HepG2 (cell line): ENCODE measurements around the gene METTL26. TPM values are rescaled to one million over a fixed set of nuclear protein-coding genes. Genes with fewer than 3 reads are reported as not detected.

Experiments
- EZH2 ChIP-seq: conservative IDR thresholded peaks from 2 replicates; pipeline ENCODE4 v1.6.1; 2012; ENCODE audit warnings: mild to moderate bottlenecking, low read depth, low read length, moderate library complexity
- GFI1 ChIP-seq: sonication (generic); formaldehyde crosslinking; IDR thresholded peaks from 2 replicates; pipeline ENCODE4 v1.5.0; 2020; ENCODE audit warnings: missing genetic modification reagents, mild to moderate bottlenecking, borderline replicate concordance
- GLI4 ChIP-seq: sonication (generic); formaldehyde crosslinking; IDR thresholded peaks from 2 replicates; pipeline ENCODE4 v1.5.1; 2020; ENCODE audit warnings: missing genetic modification reagents, mild to moderate bottlenecking, moderate library complexity, borderline replicate concordance
- IRF9 ChIP-seq: sonication (generic); formaldehyde crosslinking; IDR thresholded peaks from 2 replicates; pipeline ENCODE4 v1.8.0; 2022; ENCODE audit warnings: missing genetic modification reagents, mild to moderate bottlenecking, borderline replicate concordance
- NFKBIZ ChIP-seq: IDR thresholded peaks from 2 replicates; pipeline ENCODE4 v1.6.1; 2018; ENCODE audit warnings: missing genetic modification reagents, missing compliant biosample characterization
- PAXIP1 ChIP-seq: sonication (generic); formaldehyde crosslinking; conservative IDR thresholded peaks from 2 replicates; pipeline ENCODE4 v1.4.0; 2020; ENCODE audit warnings: mild to moderate bottlenecking, missing genetic modification reagents, moderate library complexity
- SNAI1 ChIP-seq: sonication (generic); formaldehyde crosslinking; IDR thresholded peaks from 2 replicates; pipeline ENCODE4 v1.5.0; 2020; ENCODE audit warnings: mild to moderate bottlenecking, missing genetic modification reagents, borderline replicate concordance
- ZNF24 ChIP-seq: fragments of 450-650 bp; IDR thresholded peaks from 2 replicates; pipeline ENCODE4 v1.6.1; 2017; ENCODE audit warnings: antibody characterized with exemption, mild to moderate bottlenecking
- ZNF496 ChIP-seq: sonication (generic); formaldehyde crosslinking; IDR thresholded peaks from 2 replicates; pipeline ENCODE4 v1.8.1; 2023; ENCODE audit warnings: mild to moderate bottlenecking, moderate library complexity, missing genetic modification reagents; ENCODE audit not compliant: insufficient replicate concordance
- polyA plus RNA-seq, 8 experiments: library from polyadenylated mRNA; depleted of rRNA in 3 of 8; stranded (reverse) in 7 of 8; unstranded in 1 of 8; fragments of >200 nt; fragmentation: Illumina TruSeq in 4 of 8; extraction: Trizol in 4 of 8; gene quantifications; 2 replicates each; pipeline versions ENCODE4 v1.2.1 to v1.2.3, GENCODE V29; 2011 to 2016; ENCODE audit warnings: low read depth in 4 of 8, missing spikeins in 1 of 8, mixed read lengths in 1 of 8; ENCODE audit not compliant: insufficient read depth in 1 of 8
- total RNA-seq, 5 experiments: library from RNA; depleted of rRNA; stranded (reverse); fragments of >200 nt; fragmentation: Illumina TruSeq; extraction: Trizol; gene quantifications; 2 replicates each; pipeline ENCODE4 v1.2.3, GENCODE V29; 2016; ENCODE audit warnings: low read depth in 1 of 5
- TF ChIP-seq, protein P1 (sequence below): sonication (generic); formaldehyde crosslinking; IDR thresholded peaks from 2 replicates; pipeline ENCODE4 v1.4.0; 2020; ENCODE audit warnings: missing genetic modification reagents, borderline replicate concordance
- TF ChIP-seq, protein P2 (sequence below): sonication (generic); formaldehyde crosslinking; IDR thresholded peaks from 2 replicates; pipeline ENCODE4 v1.5.1; 2020; ENCODE audit warnings: missing genetic modification reagents, mild to moderate bottlenecking, borderline replicate concordance
- TF ChIP-seq, protein P3 (sequence below): sonication (generic); formaldehyde crosslinking; conservative IDR thresholded peaks from 2 replicates; pipeline ENCODE4 v1.8.0; 2022; ENCODE audit warnings: missing genetic modification reagents
- TF ChIP-seq, protein P4 (sequence below): sonication (generic); formaldehyde crosslinking; IDR thresholded peaks from 2 replicates; pipeline ENCODE4 v1.8.1; 2022; ENCODE audit warnings: mild to moderate bottlenecking, missing genetic modification reagents

METTL26 gene
- total and polyA plus RNA-seq, 2 of the 13 experiments (the other 11 are each of a cell fraction or from before 2014, with no cell fraction given): 65.5 to 70.1 TPM

DNA sequence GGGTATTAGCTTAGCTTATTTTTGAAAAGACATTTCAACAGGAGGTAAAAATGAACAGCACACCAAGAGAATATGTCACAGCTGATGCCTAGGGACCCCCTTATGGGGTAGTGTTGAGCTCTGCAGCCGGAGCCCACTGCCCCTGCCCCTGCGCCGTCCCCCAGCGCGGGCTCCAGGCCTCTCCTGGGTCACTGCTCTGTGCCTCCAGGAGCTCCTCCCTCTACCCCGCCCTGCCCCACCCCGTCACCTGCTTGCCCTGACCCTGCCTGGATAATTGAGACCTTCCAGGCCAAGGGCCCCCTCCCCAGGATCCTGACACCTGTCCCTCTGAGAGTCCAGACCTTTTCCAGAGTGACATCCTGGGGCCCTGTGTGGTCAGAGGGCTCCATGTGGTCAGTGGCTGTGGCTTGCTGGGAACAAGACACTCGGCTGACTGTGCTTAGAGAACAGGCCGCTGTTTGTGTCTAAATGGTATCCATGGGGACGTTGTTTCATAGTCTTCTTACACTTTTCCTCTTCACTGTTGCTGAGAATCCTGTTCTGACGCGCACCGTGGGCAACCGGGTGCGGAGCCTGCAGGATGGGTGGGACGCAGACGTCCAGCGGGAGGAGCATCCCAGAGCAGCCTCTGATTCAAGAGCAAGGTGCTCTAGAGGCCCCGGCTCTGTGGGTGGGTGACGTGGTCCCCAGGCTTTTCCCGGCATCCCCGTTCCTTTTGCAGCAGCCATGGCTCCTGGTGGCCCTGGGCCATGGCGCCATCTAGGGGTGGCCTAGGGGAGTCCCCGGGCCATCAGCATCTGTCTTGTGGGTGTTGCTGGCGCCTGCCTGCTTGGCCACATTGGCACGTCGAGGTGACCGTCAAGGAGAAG, 25.4 kb downstream of the METTL26 start (continued):
- TF ChIP-seq PAXIP1 (CRISPR knock-in tag) (no peak), GFI1 (CRISPR knock-in tag) (no peak), NFKBIZ (CRISPR knock-in tag) (no peak), IRF9 (CRISPR knock-in tag) (no peak), GLI4 (CRISPR knock-in tag) (0 out of 2 replicates have a peak, but pooled peaks have one; percentile 22), ZNF496 (CRISPR knock-in tag) (no peak), ZNF24 (no peak), EZH2 (no peak), SNAI1 (CRISPR knock-in tag) (0 out of 2 replicates have a peak, but pooled peaks have one; percentile 35)
- TF ChIP-seq, protein P1, sequence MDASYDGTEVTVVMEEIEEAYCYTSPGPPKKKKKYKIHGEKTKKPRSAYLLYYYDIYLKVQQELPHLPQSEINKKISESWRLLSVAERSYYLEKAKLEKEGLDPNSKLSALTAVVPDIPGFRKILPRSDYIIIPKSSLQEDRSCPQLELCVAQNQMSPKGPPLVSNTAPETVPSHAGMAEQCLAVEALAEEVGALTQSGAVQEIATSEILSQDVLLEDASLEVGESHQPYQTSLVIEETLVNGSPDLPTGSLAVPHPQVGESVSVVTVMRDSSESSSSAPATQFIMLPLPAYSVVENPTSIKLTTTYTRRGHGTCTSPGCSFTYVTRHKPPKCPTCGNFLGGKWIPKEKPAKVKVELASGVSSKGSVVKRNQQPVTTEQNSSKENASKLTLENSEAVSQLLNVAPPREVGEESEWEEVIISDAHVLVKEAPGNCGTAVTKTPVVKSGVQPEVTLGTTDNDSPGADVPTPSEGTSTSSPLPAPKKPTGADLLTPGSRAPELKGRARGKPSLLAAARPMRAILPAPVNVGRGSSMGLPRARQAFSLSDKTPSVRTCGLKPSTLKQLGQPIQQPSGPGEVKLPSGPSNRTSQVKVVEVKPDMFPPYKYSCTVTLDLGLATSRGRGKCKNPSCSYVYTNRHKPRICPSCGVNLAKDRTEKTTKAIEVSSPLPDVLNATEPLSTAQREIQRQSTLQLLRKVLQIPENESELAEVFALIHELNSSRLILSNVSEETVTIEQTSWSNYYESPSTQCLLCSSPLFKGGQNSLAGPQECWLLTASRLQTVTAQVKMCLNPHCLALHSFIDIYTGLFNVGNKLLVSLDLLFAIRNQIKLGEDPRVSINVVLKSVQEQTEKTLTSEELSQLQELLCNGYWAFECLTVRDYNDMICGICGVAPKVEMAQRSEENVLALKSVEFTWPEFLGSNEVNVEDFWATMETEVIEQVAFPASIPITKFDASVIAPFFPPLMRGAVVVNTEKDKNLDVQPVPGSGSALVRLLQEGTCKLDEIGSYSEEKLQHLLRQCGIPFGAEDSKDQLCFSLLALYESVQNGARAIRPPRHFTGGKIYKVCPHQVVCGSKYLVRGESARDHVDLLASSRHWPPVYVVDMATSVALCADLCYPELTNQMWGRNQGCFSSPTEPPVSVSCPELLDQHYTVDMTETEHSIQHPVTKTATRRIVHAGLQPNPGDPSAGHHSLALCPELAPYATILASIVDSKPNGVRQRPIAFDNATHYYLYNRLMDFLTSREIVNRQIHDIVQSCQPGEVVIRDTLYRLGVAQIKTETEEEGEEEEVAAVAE: no peak
- TF ChIP-seq, protein P2, sequence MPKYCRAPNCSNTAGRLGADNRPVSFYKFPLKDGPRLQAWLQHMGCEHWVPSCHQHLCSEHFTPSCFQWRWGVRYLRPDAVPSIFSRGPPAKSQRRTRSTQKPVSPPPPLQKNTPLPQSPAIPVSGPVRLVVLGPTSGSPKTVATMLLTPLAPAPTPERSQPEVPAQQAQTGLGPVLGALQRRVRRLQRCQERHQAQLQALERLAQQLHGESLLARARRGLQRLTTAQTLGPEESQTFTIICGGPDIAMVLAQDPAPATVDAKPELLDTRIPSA: no peak
- TF ChIP-seq, protein P3, sequence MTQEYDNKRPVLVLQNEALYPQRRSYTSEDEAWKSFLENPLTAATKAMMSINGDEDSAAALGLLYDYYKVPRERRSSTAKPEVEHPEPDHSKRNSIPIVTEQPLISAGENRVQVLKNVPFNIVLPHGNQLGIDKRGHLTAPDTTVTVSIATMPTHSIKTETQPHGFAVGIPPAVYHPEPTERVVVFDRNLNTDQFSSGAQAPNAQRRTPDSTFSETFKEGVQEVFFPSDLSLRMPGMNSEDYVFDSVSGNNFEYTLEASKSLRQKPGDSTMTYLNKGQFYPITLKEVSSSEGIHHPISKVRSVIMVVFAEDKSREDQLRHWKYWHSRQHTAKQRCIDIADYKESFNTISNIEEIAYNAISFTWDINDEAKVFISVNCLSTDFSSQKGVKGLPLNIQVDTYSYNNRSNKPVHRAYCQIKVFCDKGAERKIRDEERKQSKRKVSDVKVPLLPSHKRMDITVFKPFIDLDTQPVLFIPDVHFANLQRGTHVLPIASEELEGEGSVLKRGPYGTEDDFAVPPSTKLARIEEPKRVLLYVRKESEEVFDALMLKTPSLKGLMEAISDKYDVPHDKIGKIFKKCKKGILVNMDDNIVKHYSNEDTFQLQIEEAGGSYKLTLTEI (CRISPR knock-in tag): no peak
- TF ChIP-seq, protein P4, sequence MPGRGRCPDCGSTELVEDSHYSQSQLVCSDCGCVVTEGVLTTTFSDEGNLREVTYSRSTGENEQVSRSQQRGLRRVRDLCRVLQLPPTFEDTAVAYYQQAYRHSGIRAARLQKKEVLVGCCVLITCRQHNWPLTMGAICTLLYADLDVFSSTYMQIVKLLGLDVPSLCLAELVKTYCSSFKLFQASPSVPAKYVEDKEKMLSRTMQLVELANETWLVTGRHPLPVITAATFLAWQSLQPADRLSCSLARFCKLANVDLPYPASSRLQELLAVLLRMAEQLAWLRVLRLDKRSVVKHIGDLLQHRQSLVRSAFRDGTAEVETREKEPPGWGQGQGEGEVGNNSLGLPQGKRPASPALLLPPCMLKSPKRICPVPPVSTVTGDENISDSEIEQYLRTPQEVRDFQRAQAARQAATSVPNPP (CRISPR knock-in tag): no peak
